Measurements from ENCODE around the gene COL5A1. TPM values are rescaled to one million over a fixed set of nuclear protein-coding genes. Genes with fewer than 3 reads are reported as not detected.

COL5A1 gene
- total RNA-seq, 4 donors from 2014 or later, result 13.3 to 55.0 (median 27.0) TPM

- peak in 1 of 3 donors; percentile 57 for TF ChIP-seq CTCF (IDR thresholded peaks at IDR 0.05)
- DNase-seq (ENCODE audit: low spot score), result peak; percentile 71
- peak; percentile 56 for ATAC-seq (ENCODE audit: low FRiP score)
These were observed 97.5 kb downstream of the COL5A1 start for GRCh38 chr9:134738869-134739659.

GRCh38 chr9:134739660-134739968, 98.0 kb downstream of the COL5A1 start:
- TF ChIP-seq CTCF (IDR thresholded peaks at IDR 0.05), result no peak
- ATAC-seq (ENCODE audit: low FRiP score) (no peak), DNase-seq (ENCODE audit: low spot score) (no peak)

GRCh38 chr9:134740071-134740470, 98.5 kb downstream of the COL5A1 start:
- DNase-seq (ENCODE audit: low spot score) (no peak), ATAC-seq (ENCODE audit: low FRiP score) (no peak)
- TF ChIP-seq CTCF (IDR thresholded peaks at IDR 0.05), result no peak

- TF ChIP-seq CTCF (IDR thresholded peaks at IDR 0.05), result no peak
- DNase-seq (ENCODE audit: low spot score), result no peak
- ATAC-seq (ENCODE audit: low FRiP score), result no peak
These were observed 100.2 kb downstream of the COL5A1 start for GRCh38 chr9:134741846-134742245.

- TF ChIP-seq CTCF (IDR thresholded peaks at IDR 0.05), result no peak
- DNase-seq (ENCODE audit: low spot score) (no peak), ATAC-seq (ENCODE audit: low FRiP score) (no peak)
These were observed 101.4 kb downstream of the COL5A1 start for GRCh38 chr9:134742822-134743535.

GRCh38 chr9:134743853-134744252, 102.2 kb downstream of the COL5A1 start:
- no peak for TF ChIP-seq CTCF (IDR thresholded peaks at IDR 0.05)
- no peak for ATAC-seq (ENCODE audit: low FRiP score)
- DNase-seq (ENCODE audit: low spot score), result no peak
